K562 (cell line): Measurements from ENCODE around the gene CEP43. TPM values are rescaled to one million over a fixed set of nuclear protein-coding genes. Genes with fewer than 3 reads are reported as not detected.

ENCODE experiments used
- ATF4 ChIP-seq: fragments of 450-650 bp; formaldehyde crosslinking; IDR thresholded peaks from 2 replicates; pipeline ENCODE4 v1.4.0; 2022; ENCODE audit warnings: mild to moderate bottlenecking, moderate library complexity
- DPF2 ChIP-seq: fragments of 450-650 bp; IDR thresholded peaks from 2 replicates; pipeline ENCODE4 v1.6.1; 2016
- E2F6 ChIP-seq, 2 experiments: IDR thresholded peaks; 2 replicates each; pipeline ENCODE4 v1.6.1; 2011; ENCODE audit warnings: borderline replicate concordance in 1 of 2, control low read depth in 1 of 2, low read depth in 1 of 2, low read length in 1 of 2, mild to moderate bottlenecking in 1 of 2, mixed read lengths in 1 of 2, moderate library complexity in 1 of 2; ENCODE audit not compliant: insufficient read depth in 1 of 2, insufficient read length in 1 of 2, poor library complexity in 1 of 2, severe bottlenecking in 1 of 2; ENCODE audit errors: extremely low read depth in 1 of 2
- HMG20B ChIP-seq: fragments of 250-450 bp; sonication (Bioruptor Pico); IDR thresholded peaks from 2 replicates; pipeline ENCODE4 v1.5.0; 2021; ENCODE audit warnings: mild to moderate bottlenecking
- PML ChIP-seq: IDR thresholded peaks from 2 replicates; pipeline ENCODE4 v1.6.1; 2012; ENCODE audit warnings: low read length, inconsistent platforms
- POLR2H ChIP-seq: IDR thresholded peaks from 2 replicates; pipeline ENCODE4 v1.6.1; 2016; ENCODE audit warnings: missing genetic modification characterization, low read depth, mild to moderate bottlenecking, control low read depth, missing compliant biosample characterization, moderate library complexity
- SNIP1 ChIP-seq: fragments of 450-650 bp; IDR thresholded peaks from 2 replicates; pipeline ENCODE4 v1.7.1; 2017; ENCODE audit warnings: low read depth, mild to moderate bottlenecking
- TFAM ChIP-seq: fragments of 250-450 bp; sonication (Bioruptor Pico); conservative IDR thresholded peaks from 2 replicates; pipeline ENCODE4 v1.5.0; 2021; ENCODE audit warnings: mild to moderate bottlenecking, moderate library complexity
- ZBTB2 ChIP-seq: fragments of 450-650 bp; IDR thresholded peaks from 2 replicates; pipeline ENCODE4 v1.6.1; 2016; ENCODE audit warnings: antibody characterized with exemption
- ZNF134 ChIP-seq: fragments of 250-450 bp; sonication (Bioruptor Pico); conservative IDR thresholded peaks from 2 replicates; pipeline ENCODE4 v1.4.0; 2020
- ZNF224 ChIP-seq: sonication (generic); formaldehyde crosslinking; IDR thresholded peaks from 2 replicates; pipeline ENCODE4 v1.8.0; 2022; ENCODE audit warnings: mild to moderate bottlenecking, missing genetic modification reagents
- ZNF24 ChIP-seq: fragments of 450-650 bp; IDR thresholded peaks from 2 replicates; pipeline ENCODE4 v1.6.1; 2016
- ZNF79 ChIP-seq: fragments of 250-450 bp; sonication (Bioruptor Pico); IDR thresholded peaks from 2 replicates; pipeline ENCODE4 v1.4.0; 2020; ENCODE audit warnings: low read depth, mild to moderate bottlenecking, moderate library complexity
- polyA plus RNA-seq, 8 experiments: library from polyadenylated mRNA; depleted of rRNA in 4 of 8; stranded (reverse) in 5 of 8; unstranded in 3 of 8; fragments of >200 nt; fragmentation: Nextera tagmentation in 2 of 8; fragmentation: Illumina TruSeq in 1 of 8; extraction: Ambion mirVana in 2 of 8; extraction: Trizol in 1 of 8; gene quantifications; 2 replicates each; pipeline versions ENCODE4 v1.2.1 to v1.2.3, GENCODE V29; 2011 to 2014; ENCODE audit warnings: inconsistent platforms in 1 of 8, missing spikeins in 1 of 8
- total RNA-seq, 7 experiments: library from RNA; depleted of rRNA in 6 of 7; stranded (reverse); fragments of >200 nt in 6 of 7; fragmentation: Illumina TruSeq in 2 of 7; extraction: Trizol in 2 of 7; gene quantifications; 2 replicates each; pipeline versions ENCODE4 v1.2.1 to v1.2.3, GENCODE V29; 2011 to 2021; ENCODE audit warnings: low replicate concordance in 1 of 7

Gene CEP43
- total and polyA plus RNA-seq, 9 of the 15 experiments (the other 6 are each of a cell fraction or from before 2014, with no cell fraction given): 15.2 to 55.7 (median 47.4) TPM

GRCh38 chr6:166999145-166999883 is at the start of gene CEP43 (continued):
- TF ChIP-seq ATF4 (CRISPR knock-in tag): no peak
- no peak for TF ChIP-seq DPF2
- TF ChIP-seq SNIP1: no peak
- 0 out of 2 replicates have a peak, but pooled peaks have one; percentile 20 for TF ChIP-seq PML
- peak; percentile 77; the same call in 1 of the 2 replicates for TF ChIP-seq ZBTB2
- no peak for TF ChIP-seq ZNF224 (CRISPR knock-in tag)
- no peak for TF ChIP-seq ZNF134 (CRISPR knock-in tag)
- no peak for TF ChIP-seq TFAM (CRISPR knock-in tag)
- TF ChIP-seq E2F6 (IDR thresholded peaks at IDR 0.05; ENCODE audit: borderline replicate concordance in 1 of 2, extremely low read depth in 1 of 2, insufficient read depth in 1 of 2, insufficient read length in 1 of 2, low read depth in 1 of 2, low read length in 1 of 2, poor library complexity in 1 of 2, severe bottlenecking in 1 of 2): peak in 1 of 2 experiments; percentile 50
- peak; percentile 100 for TF ChIP-seq ZNF24
- no peak for TF ChIP-seq POLR2H (tag)
- TF ChIP-seq HMG20B (CRISPR knock-in tag): no peak
- no peak for TF ChIP-seq ZNF79 (CRISPR knock-in tag)
